Lower lobe of right lung (tissue), 2 donors: ENCODE measurements around the gene DOK1. TPM values are rescaled to one million over a fixed set of nuclear protein-coding genes. Genes with fewer than 3 reads are reported as not detected.

Experiments
- ATAC-seq, 2 donors: fragments of 200-7000 bp; cut with Tn5 transposase; one replicate each; pipeline ENCODE4 v1.9.1; 2020 to 2022; ENCODE audit warnings: mild to moderate bottlenecking in 2 of 2, moderate library complexity in 2 of 2
- DNase-seq: peaks from one replicate; pipeline ENCODE4 v3.0.0-alpha.2; 2020
- H3K27ac ChIP-seq: fragments of 200-600 bp; one replicate; pipeline ENCODE4 v1.8.0; 2022
- H3K27me3 ChIP-seq: fragments of 200-600 bp; one replicate; pipeline ENCODE4 v1.8.0; 2022; ENCODE audit warnings: low read depth
- H3K36me3 ChIP-seq: fragments of 200-600 bp; one replicate; pipeline ENCODE4 v1.8.0; 2022; ENCODE audit warnings: mild to moderate bottlenecking
- H3K4me1 ChIP-seq: fragments of 200-600 bp; one replicate; pipeline ENCODE4 v1.8.0; 2022
- H3K4me3 ChIP-seq: fragments of 200-600 bp; one replicate; pipeline ENCODE4 v1.8.0; 2022; ENCODE audit warnings: mild to moderate bottlenecking
- H3K9me3 ChIP-seq: fragments of 200-600 bp; one replicate; pipeline ENCODE4 v1.8.0; 2022
- CTCF ChIP-seq: fragments of 200-600 bp; IDR thresholded peaks from one replicate; pipeline ENCODE4 v1.8.0; 2022; ENCODE audit warnings: antibody characterized with exemption, mild to moderate bottlenecking
- intact Hi-C: fragments of 100-400 bp; cut with DNase I; formaldehyde crosslinking; loops from one replicate; pipeline ENCODE4 v1.11.0; 2022
- total RNA-seq: library from RNA; stranded (reverse); fragmentation: NEBNext Ultra II Directional; extraction: Animal tissue kit (Norgen Biotek cat#: 25700); gene quantifications from one replicate; pipeline ENCODE4 v1.2.1, GENCODE V29; 2021
- donor health status: DM: no; HTN: yes; CAD: no; lungs with severe emphysema.

The DOK1 gene
- total RNA-seq, 1 donor from 2014 or later = 38.4 TPM

GRCh38 chr2:74596584-74596983 is 42.1 kb downstream of the DOK1 start:
- no peak for TF ChIP-seq CTCF
- intact Hi-C loops = no loop called here
- ATAC-seq = no peak
- Histone ChIP-seq H3K9me3 (no peaks in the 10 kb centered on the region), H3K27ac (no peak overlapping the region), H3K4me3 (no peak overlapping the region), H3K36me3 (no peaks in the 10 kb centered on the region), H3K4me1 (no peaks in the 10 kb centered on the region), H3K27me3 (peaks cover 28% of the 10 kb centered on the region)
- no peak for DNase-seq

GRCh38 chr2:74597410-74597809 is 42.9 kb downstream of the DOK1 start:
- intact Hi-C loops = no loop called here
- Histone ChIP-seq H3K27me3 (peaks cover 28% of the 10 kb centered on the region), H3K27ac (no peak overlapping the region), H3K9me3 (no peaks in the 10 kb centered on the region), H3K4me3 (no peak overlapping the region), H3K36me3 (no peaks in the 10 kb centered on the region), H3K4me1 (no peaks in the 10 kb centered on the region)
- DNase-seq (no peak), ATAC-seq (no peak)
- no peak for TF ChIP-seq CTCF

- no peak for TF ChIP-seq CTCF
- intact Hi-C loops = no loop called here
- peaks cover 18% of the 10 kb centered on the region for H3K27me3 ChIP-seq
- no peak overlapping the region for H3K4me3 ChIP-seq
- ATAC-seq (no peak), DNase-seq (no peak)
- no peaks in the 10 kb centered on the region for H3K36me3 ChIP-seq
- no peaks in the 10 kb centered on the region for H3K4me1 ChIP-seq
- no peaks in the 10 kb centered on the region for H3K9me3 ChIP-seq
- no peak overlapping the region for H3K27ac ChIP-seq
Measured at GRCh38 chr2:74599676-74600075, 45.2 kb downstream of the DOK1 start.

GRCh38 chr2:74602586-74603281 is 48.2 kb downstream of the DOK1 start:
- DNase-seq = no peak
- intact Hi-C loops = no loop called here
- Histone ChIP-seq H3K27me3 (peaks cover 11% of the 10 kb centered on the region), H3K27ac (no peak overlapping the region), H3K9me3 (no peaks in the 10 kb centered on the region), H3K4me1 (no peaks in the 10 kb centered on the region), H3K4me3 (no peak overlapping the region), H3K36me3 (no peaks in the 10 kb centered on the region)
- no peak for ATAC-seq
- TF ChIP-seq CTCF = no peak

GRCh38 chr2:74603282-74604000 is 48.9 kb downstream of the DOK1 start:
- intact Hi-C loops = no loop called here
- Histone ChIP-seq H3K4me3 (no peak overlapping the region), H3K4me1 (no peaks in the 10 kb centered on the region), H3K9me3 (no peaks in the 10 kb centered on the region), H3K27me3 (peaks cover 11% of the 10 kb centered on the region), H3K27ac (no peak overlapping the region), H3K36me3 (no peaks in the 10 kb centered on the region)
- ATAC-seq = no peak
- TF ChIP-seq CTCF = no peak
- DNase-seq = no peak
